SK-N-MC (cell line): Measurements from ENCODE around the gene HIBCH.
"Not testable (repeated sequence)": the region's sequence is repeated elsewhere in the genome, so short reads cannot be mapped to it uniquely, and the experiment has no call there.

Source experiments
- DNase-seq: peaks from one replicate; pipeline ENCODE4 v3.0.0-alpha.2; 2011; ENCODE audit warnings: low read depth, low spot score
- H3K27ac ChIP-seq: fragments of 200-600 bp; sonication (generic); 2 replicates; pipeline ENCODE4 v1.5.1; 2016; ENCODE audit warnings: mixed run types
- H3K36me3 ChIP-seq: fragments of 200-600 bp; sonication (generic); 2 replicates; pipeline ENCODE4 v1.6.1; 2017; ENCODE audit warnings: antibody characterized with exemption, low read length, mixed read lengths; ENCODE audit not compliant: insufficient read depth
- H3K4me3 ChIP-seq: fragments of 200-600 bp; sonication (generic); 2 replicates; pipeline ENCODE4 v1.5.1; 2016
- H3K9ac ChIP-seq: fragments of 200-600 bp; sonication (generic); 2 replicates; pipeline ENCODE4 v1.8.0; 2017; ENCODE audit warnings: mixed run types, mixed read lengths; ENCODE audit not compliant: insufficient read length
- H3K9me3 ChIP-seq: fragments of 200-600 bp; sonication (generic); 2 replicates; pipeline ENCODE4 v1.6.1; 2017; ENCODE audit warnings: low read depth, mild to moderate bottlenecking, antibody characterized with exemption, low read length, moderate library complexity, mixed read lengths
- EZH2 ChIP-seq: fragments of 200-600 bp; sonication (generic); IDR thresholded peaks from one replicate; pipeline ENCODE4 v1.6.1; 2017; ENCODE audit warnings: antibody characterized with exemption
- FOXP2 ChIP-seq: optimal IDR thresholded peaks from 2 replicates; pipeline ENCODE3; 2011; ENCODE audit warnings: mild to moderate bottlenecking, moderate library complexity; ENCODE audit not compliant: insufficient read depth; ENCODE audit errors: extremely low read length, control extremely low read depth
- POLR2AphosphoS5 ChIP-seq: IDR thresholded peaks from 2 replicates; pipeline ENCODE4 v1.6.1; 2012; ENCODE audit warnings: mild to moderate bottlenecking, low read depth, low read length, borderline replicate concordance

Gene HIBCH

DNA sequence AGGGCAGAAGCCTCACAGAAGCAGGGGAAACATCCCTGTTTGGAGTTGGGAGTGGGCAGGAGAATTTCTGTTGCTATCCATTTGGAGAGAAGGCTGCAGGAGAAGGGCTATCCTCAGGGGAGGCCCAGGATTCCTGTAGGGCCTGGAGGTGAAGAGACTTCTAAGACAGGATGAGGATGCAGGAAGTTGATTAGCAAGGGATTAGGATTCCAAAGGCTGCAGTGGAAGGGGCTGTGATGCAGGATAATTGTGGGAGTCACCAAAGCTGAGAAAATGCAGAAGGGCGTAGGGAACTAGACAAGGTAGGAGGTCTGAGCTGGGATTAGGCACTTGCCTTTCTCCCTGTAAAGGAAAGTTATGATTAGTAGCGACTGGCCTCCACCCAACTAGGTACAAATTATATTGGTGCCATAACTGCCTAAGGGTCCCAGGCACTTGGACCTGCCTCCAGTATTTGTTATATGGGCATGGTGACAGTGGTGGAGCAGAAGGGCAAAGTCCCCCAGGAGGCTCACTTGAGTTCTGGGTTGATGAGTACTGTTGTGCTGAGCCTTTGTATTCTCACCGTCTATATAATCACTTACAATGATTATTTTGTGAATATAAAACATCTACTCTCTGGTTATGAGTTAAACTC lies 160.7 kb downstream of the HIBCH start:
- Histone ChIP-seq H3K9me3 (no peaks in the 10 kb centered on the region), H3K36me3 (no peaks in the 10 kb centered on the region), H3K9ac (no peak overlapping the region), H3K27ac (no peak overlapping the region), H3K4me3 (no peak overlapping the region)
- TF ChIP-seq POLR2AphosphoS5 (no peak), FOXP2 (no peak), EZH2 (no peak)
- no peak for DNase-seq

DNA sequence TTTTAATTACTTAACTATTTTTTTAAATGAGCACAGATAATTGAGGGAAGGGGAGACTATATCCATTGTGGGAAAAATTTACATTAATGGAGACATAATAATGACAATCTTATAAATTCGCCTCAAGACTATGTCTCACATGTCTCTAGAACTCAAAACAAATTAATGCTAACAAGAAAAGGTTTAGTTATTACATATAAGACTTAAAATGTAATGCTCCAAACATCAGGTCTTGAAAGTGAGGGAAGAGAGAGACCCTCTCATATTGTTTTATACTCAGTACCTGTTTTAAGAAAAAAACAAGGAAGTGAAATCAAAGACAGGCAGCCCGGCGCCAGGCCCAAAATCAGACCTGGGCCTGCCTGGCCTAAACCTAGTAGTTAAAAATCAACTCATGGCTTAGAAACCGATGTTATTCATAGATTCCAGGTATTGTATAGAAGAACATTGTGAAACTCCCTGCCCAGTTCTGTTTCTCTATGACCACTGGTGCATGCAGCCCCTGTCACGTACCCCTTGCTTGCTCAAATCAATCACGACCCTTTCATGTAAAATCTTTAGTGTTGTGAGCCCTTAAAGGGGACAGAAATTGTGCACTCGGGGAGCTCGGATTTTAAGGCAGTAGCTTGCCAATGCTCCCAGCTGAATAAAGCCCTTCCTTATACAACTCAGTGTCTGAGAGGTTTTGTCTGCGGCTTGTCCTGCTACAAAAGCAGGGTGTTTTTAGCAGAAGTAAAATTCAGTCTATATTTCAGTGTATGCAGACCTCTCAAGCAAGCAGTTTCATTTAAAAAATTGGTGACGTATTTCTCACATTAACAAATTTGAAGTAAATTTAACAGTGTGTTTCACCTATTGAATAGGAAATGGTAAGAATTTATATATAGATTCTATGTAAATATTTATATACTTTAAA lies 161.8 kb downstream of the HIBCH start:
- H3K9me3 ChIP-seq, H3K27ac ChIP-seq, DNase-seq, H3K36me3 ChIP-seq, H3K4me3 ChIP-seq, H3K9ac ChIP-seq: not testable (repeated sequence)

DNA sequence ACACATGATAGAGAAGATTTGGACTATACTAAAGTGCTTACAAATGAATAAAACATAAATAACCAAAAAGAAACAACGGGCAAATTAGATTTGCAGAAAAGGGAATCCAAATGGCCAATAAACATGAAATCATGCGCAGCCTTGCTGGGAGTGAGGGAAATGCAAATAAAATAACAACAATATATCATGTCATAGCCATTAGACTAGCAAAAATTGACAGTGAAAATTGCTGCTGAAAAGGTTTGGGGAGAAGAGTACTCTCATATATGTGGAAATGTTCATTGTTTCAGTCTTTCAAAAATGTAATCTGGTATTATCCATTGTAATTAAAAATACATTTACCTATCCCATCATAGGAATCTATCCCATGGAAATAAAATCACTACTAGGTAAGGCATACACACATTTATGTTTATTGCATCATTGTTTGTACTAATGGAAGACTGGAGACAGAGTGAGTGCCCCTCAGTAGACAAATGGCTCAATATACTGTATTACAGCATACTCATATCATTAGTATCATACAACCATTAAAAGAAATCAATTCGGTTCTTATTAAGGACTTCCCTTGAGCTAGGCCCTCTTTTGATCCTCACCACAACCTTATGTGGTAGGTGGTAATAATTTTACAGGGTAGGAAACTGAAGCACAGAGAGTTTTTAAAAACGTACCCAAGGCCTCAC lies 163.0 kb downstream of the HIBCH start:
- TF ChIP-seq POLR2AphosphoS5 (no peak), EZH2 (no peak), FOXP2 (no peak)
- H3K9ac ChIP-seq = no peak overlapping the region
- H3K4me3 ChIP-seq = no peak overlapping the region
- H3K36me3 ChIP-seq = no peaks in the 10 kb centered on the region
- no peak for DNase-seq
- H3K27ac ChIP-seq = no peak overlapping the region
- no peaks in the 10 kb centered on the region for H3K9me3 ChIP-seq
